Lower leg skin (tissue), 3 donors: ENCODE results near the gene CDC42SE1.

ENCODE experiments used
- CTCF ChIP-seq, 3 donors: fragments of 450-650 bp; IDR thresholded peaks; one replicate each; pipeline ENCODE4 v1.5.1; 2016; ENCODE audit warnings: antibody characterized with exemption in 3 of 3, mild to moderate bottlenecking in 3 of 3, moderate library complexity in 2 of 3
- POLR2A ChIP-seq, 2 donors: fragments of 450-650 bp; IDR thresholded peaks; one replicate each; pipeline ENCODE4 v1.6.1; 2016 to 2017; ENCODE audit warnings: antibody characterized with exemption in 2 of 2, mild to moderate bottlenecking in 1 of 2, moderate library complexity in 1 of 2

DNA sequence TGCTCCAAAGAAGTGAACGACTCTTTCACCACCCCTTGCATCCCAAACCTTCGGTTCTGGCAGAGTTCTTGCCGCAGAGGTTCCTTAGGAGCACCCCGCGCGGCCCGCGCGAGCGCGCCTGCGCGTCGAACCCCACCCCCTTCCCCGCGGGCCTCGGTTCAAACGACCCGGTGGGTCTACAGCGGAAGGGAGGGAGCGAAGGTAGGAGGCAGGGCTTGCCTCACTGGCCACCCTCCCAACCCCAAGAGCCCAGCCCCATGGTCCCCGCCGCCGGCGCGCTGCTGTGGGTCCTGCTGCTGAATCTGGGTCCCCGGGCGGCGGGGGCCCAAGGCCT is 11.9 kb downstream of the CDC42SE1 start, which contains the start of gene C1orf56:
- TF ChIP-seq CTCF (IDR thresholded peaks at IDR 0.05) (no peak), POLR2A (IDR thresholded peaks at IDR 0.05) (peak in 1 of 2 donors; percentile 3)
